SK-N-SH (cell line): ENCODE results near the gene SLC1A1. TPM values are rescaled to one million over a fixed set of nuclear protein-coding genes. Genes with fewer than 3 reads are reported as not detected.

Source experiments
- CTCF ChIA-PET: fragments of 300-600, 350-600 bp; formaldehyde crosslinking; extraction: SDS; loops from one replicate; lab custom pipeline; 2021; lab: Yijun Ruan, JAX
- POLR2A ChIA-PET: fragments of 350-600 bp; sonication (Branson Sonifier 250); formaldehyde crosslinking; extraction: SDS; loops from one replicate; lab custom pipeline; 2020; ENCODE audit warnings: antibody characterized with exemption, inconsistent platforms; lab: Yijun Ruan, JAX
- DNase-seq: peaks from one replicate; pipeline ENCODE4 v3.0.0; 2012
- H2AFZ ChIP-seq: fragments of 200-600 bp; sonication (generic); 2 replicates; pipeline ENCODE4 v1.8.1; 2016; ENCODE audit warnings: antibody characterized with exemption, mild to moderate bottlenecking, low read depth
- H3F3A ChIP-seq: fragments of 200-600 bp; sonication (generic); replicated peaks from 2 replicates; pipeline ENCODE3; 2016; ENCODE audit warnings: antibody characterized with exemption, mild to moderate bottlenecking; ENCODE audit not compliant: insufficient read depth
- H3K27ac ChIP-seq, 2 experiments: fragments of 200-500 bp in 1 of 2; fragments of 200-600 bp in 1 of 2; sonication (Bioruptor generic) in 1 of 2; sonication (generic), shearing (Covaris generic) in 1 of 2; 2 replicates each; pipeline versions ENCODE4 v1.5.1 to v1.6.1; 2014 to 2016; ENCODE audit warnings: low read depth in 2 of 2, inconsistent platforms in 1 of 2, low read length in 1 of 2, mild to moderate bottlenecking in 1 of 2, mixed read lengths in 1 of 2
- H3K27me3 ChIP-seq: fragments of 200-600 bp; sonication (generic), shearing (Covaris generic); 2 replicates; pipeline ENCODE4 v1.6.1; 2016; ENCODE audit warnings: mixed run types; ENCODE audit not compliant: insufficient read depth
- H3K36me3 ChIP-seq, 2 experiments: fragments of 200-500 bp in 1 of 2; fragments of 200-600 bp in 1 of 2; sonication (Bioruptor generic) in 1 of 2; sonication (generic) in 1 of 2; replicated peaks in 1 of 2; 2 replicates each; pipeline versions ENCODE3 to v1.5.1; 2014 to 2016; ENCODE audit warnings: low read length in 1 of 2, mild to moderate bottlenecking in 1 of 2; ENCODE audit not compliant: insufficient read depth in 2 of 2, control insufficient read depth in 1 of 2
- H3K4me1 ChIP-seq, 2 experiments: fragments of 200-500 bp in 1 of 2; fragments of 200-600 bp in 1 of 2; sonication (Bioruptor generic) in 1 of 2; sonication (generic), shearing (Covaris generic) in 1 of 2; 2 replicates each; pipeline versions ENCODE4 v1.5.1 to v1.6.1; 2014 to 2016; ENCODE audit warnings: low read depth in 1 of 2, low read length in 1 of 2, mixed run types in 1 of 2; ENCODE audit not compliant: insufficient read depth in 2 of 2, control insufficient read depth in 1 of 2
- H3K4me2 ChIP-seq: fragments of 200-600 bp; sonication (generic), shearing (Covaris generic); 2 replicates; pipeline ENCODE4 v1.6.1; 2017; ENCODE audit warnings: mixed run types
- H3K4me3 ChIP-seq, 2 experiments: fragments of 200-500 bp in 1 of 2; fragments of 200-600 bp in 1 of 2; sonication (Bioruptor generic) in 1 of 2; sonication (generic), shearing (Covaris generic) in 1 of 2; 2 replicates each; pipeline versions ENCODE4 v1.5.1 to v1.8.1; 2014 to 2016; ENCODE audit warnings: low read depth in 2 of 2, inconsistent platforms in 1 of 2, low read length in 1 of 2, mild to moderate bottlenecking in 1 of 2, mixed read lengths in 1 of 2, moderate library complexity in 1 of 2
- H3K79me2 ChIP-seq: fragments of 200-600 bp; sonication (generic); 2 replicates; pipeline ENCODE4 v1.8.1; 2017; ENCODE audit warnings: mild to moderate bottlenecking; ENCODE audit not compliant: insufficient read depth
- H3K9ac ChIP-seq: fragments of 200-600 bp; sonication (generic); 2 replicates; pipeline ENCODE4 v1.6.1; 2017; ENCODE audit warnings: mixed run types
- H3K9me2 ChIP-seq: fragments of 200-600 bp; sonication (generic); 2 replicates; pipeline ENCODE4 v1.6.1; 2017; ENCODE audit warnings: mixed run types
- H3K9me3 ChIP-seq: fragments of 200-600 bp; sonication (generic); 2 replicates; pipeline ENCODE4 v1.6.1; 2017; ENCODE audit warnings: mixed run types, mild to moderate bottlenecking, moderate library complexity
- H4K20me1 ChIP-seq: fragments of 200-600 bp; sonication (generic); 2 replicates; pipeline ENCODE4 v1.6.1; 2017; ENCODE audit warnings: mild to moderate bottlenecking, mixed run types; ENCODE audit not compliant: insufficient read depth
- CHD2 ChIP-seq: fragments of 150-350 bp; IDR thresholded peaks from 2 replicates; pipeline ENCODE4 v1.6.1; 2018; ENCODE audit warnings: low read length; ENCODE audit not compliant: partially characterized antibody
- FOSL2 ChIP-seq: IDR thresholded peaks from 2 replicates; pipeline ENCODE4 v1.4.0; 2012; ENCODE audit warnings: low read depth, mild to moderate bottlenecking, moderate library complexity, borderline replicate concordance
- FOXJ3 ChIP-seq: sonication (generic); formaldehyde crosslinking; IDR thresholded peaks from 2 replicates; pipeline ENCODE4 v1.5.1; 2020; ENCODE audit warnings: mild to moderate bottlenecking, missing genetic modification reagents
- GABPA ChIP-seq: IDR thresholded peaks from 2 replicates; pipeline ENCODE4 v1.4.0; 2012; ENCODE audit warnings: low read depth, mild to moderate bottlenecking
- JUND ChIP-seq: IDR thresholded peaks from 2 replicates; pipeline ENCODE4 v1.4.0; 2012
- MAX ChIP-seq: IDR thresholded peaks from 2 replicates; pipeline ENCODE4 v1.4.0; 2012; ENCODE audit warnings: low read depth
- MEF2A ChIP-seq: IDR thresholded peaks from 2 replicates; pipeline ENCODE4 v1.4.0; 2012; ENCODE audit warnings: low read depth, borderline replicate concordance
- NFIC ChIP-seq: IDR thresholded peaks from 2 replicates; pipeline ENCODE4 v1.4.0; 2012; ENCODE audit warnings: borderline replicate concordance
- REST ChIP-seq: IDR thresholded peaks from 2 replicates; pipeline ENCODE4 v1.6.1; 2012; ENCODE audit warnings: mild to moderate bottlenecking, low read depth, low read length, moderate library complexity
- SIN3A ChIP-seq: IDR thresholded peaks from 2 replicates; pipeline ENCODE4 v1.6.1; 2012; ENCODE audit warnings: low read depth, mild to moderate bottlenecking, low read length, moderate library complexity, borderline replicate concordance
- SMC3 ChIP-seq: IDR thresholded peaks from 2 replicates; pipeline ENCODE4 v1.6.1; 2012; ENCODE audit warnings: low read depth, low read length, improper control_type of control experiment
- TAF1 ChIP-seq: IDR thresholded peaks from 2 replicates; pipeline ENCODE4 v1.6.1; 2012; ENCODE audit warnings: low read depth, mild to moderate bottlenecking, low read length, moderate library complexity, borderline replicate concordance
- USF1 ChIP-seq: IDR thresholded peaks from 2 replicates; pipeline ENCODE4 v1.4.0; 2012; ENCODE audit warnings: low read depth, borderline replicate concordance
- USF2 ChIP-seq: fragments of 150-350 bp; IDR thresholded peaks from 2 replicates; pipeline ENCODE4 v1.6.1; 2017; ENCODE audit warnings: antibody characterized with exemption, low read length, low read depth, borderline replicate concordance
- ZBTB33 ChIP-seq: IDR thresholded peaks from 2 replicates; pipeline ENCODE4 v1.4.0; 2012; ENCODE audit warnings: low read depth, borderline replicate concordance
- WGBS: methylation state at CpG from one replicate; pipeline ENCODE4 v1.1.6; 2017; ENCODE audit warnings: low lambda C conversion rate; 5-methylcytosine and 5-hydroxymethylcytosine counted together
- polyA plus RNA-seq, 3 experiments: library from polyadenylated mRNA; depleted of rRNA; stranded (reverse); fragments of >200 nt; gene quantifications; 2 replicates each; pipeline ENCODE4 v1.2.3, GENCODE V29; 2012

SLC1A1 gene
- polyA plus RNA-seq, 1 of the 3 experiments (the other 2 are of a cell fraction) = 0.23 TPM

- no peak overlapping the region for H3K4me3 ChIP-seq
- no peak overlapping the region for H3K27ac ChIP-seq
- H3K4me1 ChIP-seq = peaks cover 0 to 8% of the 10 kb centered on the region in 2 experiments; a peak in 1 of 4 replicates
- no peaks in the 10 kb centered on the region for H3K36me3 ChIP-seq
- H3K4me2 ChIP-seq = no peak overlapping the region
- WGBS = 41% methylated on average over 2 of the region's 2 CpGs
- DNase-seq = no peak
- H4K20me1 ChIP-seq = no peaks in the 10 kb centered on the region
- H3K27me3 ChIP-seq = no peaks in the 10 kb centered on the region
- no peaks in the 10 kb centered on the region for H3K9me2 ChIP-seq
- TF ChIP-seq MAX = no peak
- TF ChIP-seq USF2 = no peak
- TF ChIP-seq MEF2A = no peak
- no peak for TF ChIP-seq FOXJ3 (CRISPR knock-in tag)
- no peak for TF ChIP-seq GABPA
- no peak for TF ChIP-seq SMC3
- TF ChIP-seq ZBTB33 = no peak
- no peak for TF ChIP-seq JUND
- TF ChIP-seq USF1 = no peak
- TF ChIP-seq CHD2 = no peak
- no peak for TF ChIP-seq NFIC
- no peak for TF ChIP-seq FOSL2
- CTCF ChIA-PET = no interaction called here
- POLR2A ChIA-PET = no interaction called here
- H3K79me2 ChIP-seq = no peaks in the 10 kb centered on the region
- H2AFZ ChIP-seq = no peak overlapping the region
- H3F3A ChIP-seq = peaks cover 3% of the 10 kb centered on the region
- H3K9me3 ChIP-seq = no peaks in the 10 kb centered on the region
- no peak overlapping the region for H3K9ac ChIP-seq
These were observed 4.1 kb downstream of the SLC1A1 start for GRCh38 chr9:4494332-4494731.

GRCh38 chr9:4494806-4495205, 4.5 kb downstream of the SLC1A1 start:
- H3K27ac ChIP-seq = no peak overlapping the region
- no peak overlapping the region for H3K4me2 ChIP-seq
- 63% methylated on average over 5 of the region's 7 CpGs for WGBS

More at GRCh38 chr9:4494806-4495205, 4.5 kb downstream of the SLC1A1 start:
- Histone ChIP-seq H3F3A (peaks cover under 1% of the 10 kb centered on the region), H2AFZ (no peak overlapping the region), H3K9me2 (no peaks in the 10 kb centered on the region), H3K36me3 (no peaks in the 10 kb centered on the region), H3K9me3 (no peaks in the 10 kb centered on the region), H3K9ac (no peak overlapping the region), H3K79me2 (no peaks in the 10 kb centered on the region), H3K4me1 (peaks cover 0 to 8% of the 10 kb centered on the region in 2 experiments; a peak in 1 of 4 replicates), H3K27me3 (no peaks in the 10 kb centered on the region), H3K4me3 (no peak overlapping the region), H4K20me1 (no peaks in the 10 kb centered on the region)
- POLR2A ChIA-PET = no interaction called here
- CTCF ChIA-PET = no interaction called here
- DNase-seq = no peak
- TF ChIP-seq ZBTB33 (no peak), REST (no peak), TAF1 (no peak), CHD2 (no peak), SIN3A (no peak), MAX (no peak), FOXJ3 (CRISPR knock-in tag) (no peak)
